MCF 10A (cell line): ENCODE data around the gene VSIG4. TPM values are rescaled to one million over a fixed set of nuclear protein-coding genes. Genes with fewer than 3 reads are reported as not detected.

Experiments used
- BruUV-seq: library from RNA; stranded (reverse); fragments of 400-500 nt; replicated peaks from 2 replicates; lab custom pipeline; 2021; lab: Mats Ljungman, UMichigan
- CTCF ChIA-PET: fragments of 300-600 bp; sonication (Branson Sonifier 250); formaldehyde crosslinking; extraction: SDS; loops from one replicate; lab custom pipeline; 2021; ENCODE audit warnings: antibody characterized with exemption, inconsistent platforms; lab: Yijun Ruan, JAX
- POLR2A ChIA-PET: fragments of 300-600, 350-650 bp; sonication (Branson Sonifier 250); formaldehyde crosslinking; extraction: SDS; loops from one replicate; lab custom pipeline; 2020; ENCODE audit warnings: antibody characterized with exemption, inconsistent platforms; lab: Yijun Ruan, JAX
- DNase-seq: peaks from one replicate; pipeline ENCODE4 v3.0.0-alpha.2; 2018; ENCODE audit not compliant: unreplicated experiment
- H3K27ac Mint-ChIP-seq: one replicate; pipeline ENCODE4 v1.8.0; 2022; ENCODE audit warnings: mild to moderate bottlenecking, low read depth, mixed read lengths; ENCODE audit not compliant: unreplicated experiment
- H3K27me3 Mint-ChIP-seq: one replicate; pipeline ENCODE4 v1.8.0; 2022; ENCODE audit warnings: mixed read lengths; ENCODE audit not compliant: insufficient read depth, unreplicated experiment
- H3K36me3 Mint-ChIP-seq: one replicate; pipeline ENCODE4 v1.8.0; 2022; ENCODE audit warnings: mild to moderate bottlenecking, moderate library complexity, mixed read lengths; ENCODE audit not compliant: insufficient read depth, unreplicated experiment
- H3K4me1 Mint-ChIP-seq: one replicate; pipeline ENCODE4 v1.8.0; 2022; ENCODE audit warnings: mixed read lengths; ENCODE audit not compliant: insufficient read depth, unreplicated experiment
- H3K4me3 Mint-ChIP-seq: one replicate; pipeline ENCODE4 v1.8.0; 2022; ENCODE audit warnings: mild to moderate bottlenecking, moderate library complexity, mixed read lengths; ENCODE audit not compliant: unreplicated experiment
- H3K9me3 Mint-ChIP-seq: one replicate; pipeline ENCODE4 v1.8.0; 2022; ENCODE audit warnings: mixed read lengths; ENCODE audit not compliant: unreplicated experiment
- intact Hi-C: fragments of 100-400 bp; cut with micrococcal nuclease; formaldehyde crosslinking; loops from 2 replicates; pipeline ENCODE4 v1.14.1; 2022
- total RNA-seq: library from RNA; stranded (reverse); gene quantifications from 2 replicates; pipeline ENCODE4 v1.2.3, GENCODE V29; 2022
- TF ChIP-seq, protein P1 (sequence below): fragments of 200-600 bp; IDR thresholded peaks from one replicate; pipeline ENCODE4 v1.8.0; 2022; ENCODE audit warnings: antibody characterized with exemption, mild to moderate bottlenecking; ENCODE audit not compliant: unreplicated experiment

Gene VSIG4
- total RNA-seq, 1 experiment from 2014 or later: not detected

GRCh38 chrX:66019310-66019652 lies 20.6 kb downstream of the VSIG4 start:
- no peak for DNase-seq
- BruUV-seq: no TSS peak
- intact Hi-C loops: no loop called here
- TF ChIP-seq, protein P1, sequence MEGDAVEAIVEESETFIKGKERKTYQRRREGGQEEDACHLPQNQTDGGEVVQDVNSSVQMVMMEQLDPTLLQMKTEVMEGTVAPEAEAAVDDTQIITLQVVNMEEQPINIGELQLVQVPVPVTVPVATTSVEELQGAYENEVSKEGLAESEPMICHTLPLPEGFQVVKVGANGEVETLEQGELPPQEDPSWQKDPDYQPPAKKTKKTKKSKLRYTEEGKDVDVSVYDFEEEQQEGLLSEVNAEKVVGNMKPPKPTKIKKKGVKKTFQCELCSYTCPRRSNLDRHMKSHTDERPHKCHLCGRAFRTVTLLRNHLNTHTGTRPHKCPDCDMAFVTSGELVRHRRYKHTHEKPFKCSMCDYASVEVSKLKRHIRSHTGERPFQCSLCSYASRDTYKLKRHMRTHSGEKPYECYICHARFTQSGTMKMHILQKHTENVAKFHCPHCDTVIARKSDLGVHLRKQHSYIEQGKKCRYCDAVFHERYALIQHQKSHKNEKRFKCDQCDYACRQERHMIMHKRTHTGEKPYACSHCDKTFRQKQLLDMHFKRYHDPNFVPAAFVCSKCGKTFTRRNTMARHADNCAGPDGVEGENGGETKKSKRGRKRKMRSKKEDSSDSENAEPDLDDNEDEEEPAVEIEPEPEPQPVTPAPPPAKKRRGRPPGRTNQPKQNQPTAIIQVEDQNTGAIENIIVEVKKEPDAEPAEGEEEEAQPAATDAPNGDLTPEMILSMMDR: no peak
- H3K4me3 Mint-ChIP-seq: no peak overlapping the region
- H3K27me3 Mint-ChIP-seq: no peaks in the 10 kb centered on the region
- no peaks in the 10 kb centered on the region for H3K4me1 Mint-ChIP-seq
- H3K9me3 Mint-ChIP-seq: no peaks in the 10 kb centered on the region
- no peaks in the 10 kb centered on the region for H3K36me3 Mint-ChIP-seq
- H3K27ac Mint-ChIP-seq: no peak overlapping the region
- POLR2A ChIA-PET: no interaction called here
- CTCF ChIA-PET: interaction anchor here (1.6 kb wide), 1 partner anchor 438 kb away, joined by 3 read pairs; no protein-coding TSS in a partner anchor

- Mint-ChIP-seq H3K4me1 (no peaks in the 10 kb centered on the region), H3K27ac (no peak overlapping the region), H3K4me3 (no peak overlapping the region), H3K9me3 (no peaks in the 10 kb centered on the region), H3K27me3 (no peaks in the 10 kb centered on the region), H3K36me3 (no peaks in the 10 kb centered on the region)
- CTCF ChIA-PET: interaction anchor here (1.6 kb wide), 1 partner anchor 438 kb away, joined by 3 read pairs; no protein-coding TSS in a partner anchor
- intact Hi-C loops: no loop called here
- no TSS peak for BruUV-seq
- POLR2A ChIA-PET: no interaction called here
- TF ChIP-seq, protein P1: no peak
- DNase-seq: no peak
Observed at GRCh38 chrX:66018585-66019309, 21.1 kb downstream of the VSIG4 start.

- no peak for DNase-seq
- ChIA-PET CTCF (interaction anchor here (0.6 to 1.6 kb wide), 3 partner anchors 436 to 714 kb away, joined by 3 read pairs; no protein-coding TSS in a partner anchor), POLR2A (no interaction called here)
- no peaks in the 10 kb centered on the region for H3K4me1 Mint-ChIP-seq
- intact Hi-C loops: no loop called here
- H3K4me3 Mint-ChIP-seq: no peak overlapping the region
- TF ChIP-seq, protein P1: no peak
- no TSS peak for BruUV-seq
- H3K9me3 Mint-ChIP-seq: no peaks in the 10 kb centered on the region
- no peak overlapping the region for H3K27ac Mint-ChIP-seq
- H3K36me3 Mint-ChIP-seq: no peaks in the 10 kb centered on the region
- H3K27me3 Mint-ChIP-seq: no peaks in the 10 kb centered on the region
Observed at GRCh38 chrX:66017659-66018170, 22.2 kb downstream of the VSIG4 start.

DNA sequence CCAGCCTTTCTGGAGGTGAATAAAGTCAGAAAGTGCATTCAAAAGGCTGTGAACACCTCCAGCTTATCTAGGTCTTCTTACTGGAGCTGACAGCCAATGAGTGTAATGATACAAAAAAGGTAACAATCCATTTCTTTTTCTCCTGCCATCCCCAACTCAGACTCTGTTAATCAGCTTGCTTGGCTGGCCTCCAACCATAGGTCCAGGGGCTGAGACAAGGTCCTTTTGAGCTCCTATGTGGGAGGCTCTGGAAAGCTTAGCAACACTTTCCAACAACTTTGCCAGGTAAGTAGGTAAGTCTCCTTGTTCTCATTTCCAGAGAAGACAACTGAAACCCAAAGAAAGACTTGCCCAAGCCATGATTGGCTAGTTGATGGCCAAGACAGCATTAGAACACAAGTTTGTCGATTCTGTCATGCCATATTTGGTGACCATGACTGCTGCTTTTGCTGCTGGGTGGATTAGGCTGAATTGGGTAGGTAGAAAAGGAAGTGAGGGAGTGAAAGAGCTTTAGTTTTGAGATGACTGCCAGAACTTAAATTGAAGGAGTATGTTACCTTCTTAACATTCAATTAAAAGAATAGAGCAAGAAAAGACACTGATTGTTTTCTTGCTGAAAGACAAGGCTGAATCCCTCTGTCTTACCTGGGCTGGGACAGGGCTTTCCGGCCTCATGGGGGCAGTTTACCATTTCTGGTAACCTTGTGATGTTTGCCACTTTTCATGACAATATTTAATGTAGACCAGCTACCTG lies 22.8 kb downstream of the VSIG4 start:
- ChIA-PET CTCF (interaction anchor here (0.5 to 0.7 kb wide), 2 partner anchors 102 to 441 kb away, joined by 3 read pairs; no protein-coding TSS in a partner anchor), POLR2A (no interaction called here)
- Mint-ChIP-seq H3K27me3 (no peaks in the 10 kb centered on the region), H3K4me3 (no peak overlapping the region), H3K27ac (no peak overlapping the region), H3K4me1 (no peaks in the 10 kb centered on the region), H3K36me3 (no peaks in the 10 kb centered on the region), H3K9me3 (no peaks in the 10 kb centered on the region)
- TF ChIP-seq, protein P1: no peak
- no TSS peak for BruUV-seq
- intact Hi-C loops: no loop called here
- no peak for DNase-seq
